Measurements from ENCODE around the gene IGFBPL1.

GRCh38 chr9:38414040-38414723 lies 10.1 kb downstream of the IGFBPL1 start:
- TF ChIP-seq CTCF (IDR thresholded peaks at IDR 0.05) (no peak), POLR2A (IDR thresholded peaks at IDR 0.05) (no peak)
